Activated effector memory CD4-positive, alpha-beta T cell treated with anti-CD3 and anti-CD28 coated beads, Interleukin-2, amount 50 U/mL, for 16 hours (primary cell): ENCODE data around the gene DCAF8.

Experiments used
- DNase-seq: peaks from one replicate; pipeline ENCODE4 v3.0.0-alpha.2; 2020

The DCAF8 gene

GRCh38 chr1:160200786-160201185, 61.6 kb downstream of the DCAF8 start:
- no peak for DNase-seq

GRCh38 chr1:160197231-160197630, 65.1 kb downstream of the DCAF8 start:
- DNase-seq = no peak

- no peak for DNase-seq
Observed at GRCh38 chr1:160196143-160196542, 66.2 kb downstream of the DCAF8 start.

GRCh38 chr1:160194737-160195059, 67.7 kb downstream of the DCAF8 start:
- no peak for DNase-seq

- no peak for DNase-seq
Observed at GRCh38 chr1:160193832-160194736, 68.3 kb downstream of the DCAF8 start.

GRCh38 chr1:160193091-160193819, 69.1 kb downstream of the DCAF8 start:
- DNase-seq = peak; percentile 94

- DNase-seq = no peak
Observed at GRCh38 chr1:160192234-160192633, 70.1 kb downstream of the DCAF8 start.

GRCh38 chr1:160191756-160192155, 70.6 kb downstream of the DCAF8 start:
- DNase-seq = no peak

GRCh38 chr1:160189649-160190625, 72.4 kb downstream of the DCAF8 start, which contains the start of gene CASQ1:
Gene CASQ1, plus strand, starts transcription at chr1:160190575. Its CDS starts 177 bp downstream, at chr1:160190752.
- no peak for DNase-seq

- DNase-seq = no peak
Observed at GRCh38 chr1:160188341-160188740, 74.0 kb downstream of the DCAF8 start.

- DNase-seq = no peak
Observed at GRCh38 chr1:160187407-160187806, 74.9 kb downstream of the DCAF8 start.

GRCh38 chr1:160186729-160187128, 75.6 kb downstream of the DCAF8 start:
- no peak for DNase-seq

GRCh38 chr1:160186246-160186645, 76.1 kb downstream of the DCAF8 start:
- no peak for DNase-seq

GRCh38 chr1:160179336-160179735, 83.0 kb downstream of the DCAF8 start:
- DNase-seq = no peak

- DNase-seq = no peak
Observed at GRCh38 chr1:160178731-160179130, 83.6 kb downstream of the DCAF8 start.

GRCh38 chr1:160177667-160178066, 84.7 kb downstream of the DCAF8 start:
- no peak for DNase-seq

- DNase-seq = no peak
Observed at GRCh38 chr1:160177231-160177630, 85.1 kb downstream of the DCAF8 start.

- no peak for DNase-seq
Observed at GRCh38 chr1:160171980-160172379, 90.4 kb downstream of the DCAF8 start.

GRCh38 chr1:160171354-160171753, 91.0 kb downstream of the DCAF8 start:
- DNase-seq = no peak

GRCh38 chr1:160169553-160170399, 92.6 kb downstream of the DCAF8 start:
- no peak for DNase-seq

GRCh38 chr1:160168609-160169369, 93.6 kb downstream of the DCAF8 start:
- no peak for DNase-seq
